HG03039 (cell line): ENCODE data around the gene GIN1.

ENCODE experiments used
- ATAC-seq: cut with Tn5 transposase; IDR thresholded peaks from one replicate; pipeline ENCODE4 v1.9.1; 2021; ENCODE audit warnings: mild to moderate bottlenecking, moderate library complexity; ENCODE audit not compliant: unreplicated experiment

The GIN1 gene

DNA sequence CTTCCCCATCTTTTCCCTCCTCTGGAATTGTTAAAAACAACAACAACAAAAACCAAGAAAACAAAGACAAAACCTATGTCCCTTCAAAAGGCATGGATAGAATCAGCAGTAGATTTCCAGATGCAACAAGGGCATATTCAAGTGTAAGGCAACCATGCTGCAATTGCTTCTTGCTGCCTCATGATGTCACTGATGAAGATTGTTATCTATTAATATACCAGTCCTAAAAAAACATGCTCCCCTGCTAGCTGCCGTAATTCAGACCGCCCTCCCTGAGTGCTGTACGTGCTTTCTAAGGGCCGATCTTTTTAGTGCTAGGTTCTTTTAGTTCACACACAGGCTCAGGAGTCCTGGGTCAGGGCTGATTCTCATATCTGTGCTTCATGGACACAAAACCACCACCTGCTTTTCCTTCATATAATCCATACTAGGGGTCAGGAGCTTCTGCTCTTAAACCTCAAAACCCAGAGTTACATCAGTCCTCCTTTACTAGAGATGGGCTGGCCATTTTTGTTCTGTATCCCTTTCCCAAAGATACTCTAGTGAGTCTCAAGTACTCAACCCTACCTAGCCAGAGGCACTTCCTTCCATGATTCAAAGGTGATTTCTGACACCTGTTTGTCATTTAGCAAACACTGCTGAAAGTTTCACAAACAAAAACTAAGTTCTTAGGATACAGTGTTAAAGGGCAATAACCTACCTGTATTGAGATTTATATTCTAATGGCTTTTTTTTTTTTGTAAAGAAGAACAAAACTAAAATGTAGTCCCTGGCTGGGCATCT is 82.1 kb downstream of the GIN1 start:
- no peak for ATAC-seq

DNA sequence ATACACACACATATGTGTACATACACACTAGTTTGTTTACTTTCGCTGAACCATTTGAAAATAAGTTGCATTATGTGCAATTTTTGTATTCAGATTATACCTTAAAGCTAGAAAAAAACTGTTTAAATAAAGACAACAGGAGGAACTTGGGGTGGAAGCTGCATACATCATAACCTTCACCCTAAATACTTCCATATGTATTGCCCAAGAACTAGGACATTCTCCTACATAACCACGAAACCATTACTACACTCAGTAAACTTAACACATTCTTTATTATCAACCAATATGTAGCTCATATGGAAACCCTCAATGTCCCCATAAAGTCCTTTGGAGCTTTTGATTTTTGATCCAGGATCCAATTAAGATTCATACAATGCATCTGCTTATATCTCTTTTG is 83.3 kb downstream of the GIN1 start:
- ATAC-seq: no peak
